ENCODE measurements around the gene MNAT1.

The MNAT1 gene

DNA sequence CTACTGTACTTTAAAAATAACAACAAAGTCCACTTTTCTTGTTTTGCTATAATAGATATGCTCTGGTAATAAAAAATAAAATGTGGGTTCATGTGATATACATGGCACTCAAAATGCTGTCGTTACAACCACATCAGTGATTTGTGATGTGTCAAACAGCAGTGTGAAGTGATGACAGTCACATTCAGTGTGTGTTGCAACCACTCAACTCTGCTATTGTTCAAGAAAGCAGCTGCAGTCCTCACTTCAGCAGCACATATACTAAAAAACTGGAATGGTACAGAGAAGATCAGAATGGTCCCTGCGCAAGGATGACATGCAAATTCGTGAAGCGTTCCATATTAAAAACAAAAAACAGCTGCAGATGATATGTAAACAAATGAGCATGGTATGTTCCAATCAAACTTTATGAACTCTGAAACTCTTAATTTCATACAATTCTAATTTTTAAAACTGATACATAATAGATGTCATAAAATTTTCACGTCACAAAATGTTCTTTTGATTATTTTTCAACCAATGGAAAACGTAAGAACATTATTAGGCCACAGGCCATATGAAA lies 239.6 kb downstream of the MNAT1 start (continued):
- TF ChIP-seq, protein P1, sequence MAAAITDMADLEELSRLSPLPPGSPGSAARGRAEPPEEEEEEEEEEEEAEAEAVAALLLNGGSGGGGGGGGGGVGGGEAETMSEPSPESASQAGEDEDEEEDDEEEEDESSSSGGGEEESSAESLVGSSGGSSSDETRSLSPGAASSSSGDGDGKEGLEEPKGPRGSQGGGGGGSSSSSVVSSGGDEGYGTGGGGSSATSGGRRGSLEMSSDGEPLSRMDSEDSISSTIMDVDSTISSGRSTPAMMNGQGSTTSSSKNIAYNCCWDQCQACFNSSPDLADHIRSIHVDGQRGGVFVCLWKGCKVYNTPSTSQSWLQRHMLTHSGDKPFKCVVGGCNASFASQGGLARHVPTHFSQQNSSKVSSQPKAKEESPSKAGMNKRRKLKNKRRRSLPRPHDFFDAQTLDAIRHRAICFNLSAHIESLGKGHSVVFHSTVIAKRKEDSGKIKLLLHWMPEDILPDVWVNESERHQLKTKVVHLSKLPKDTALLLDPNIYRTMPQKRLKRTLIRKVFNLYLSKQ (tag by site-specific recombination; IDR thresholded peaks at IDR 0.05; ENCODE audit: borderline replicate concordance) = no peak
- TF ChIP-seq ZBTB17 (tag by site-specific recombination; IDR thresholded peaks at IDR 0.05) (no peak), ZNF596 (tag by site-specific recombination; IDR thresholded peaks at IDR 0.05) (no peak), ZNF423 (tag by site-specific recombination; IDR thresholded peaks at IDR 0.05) (no peak), ZNF639 (tag by site-specific recombination; IDR thresholded peaks at IDR 0.05) (no peak), PRDM10 (tag by site-specific recombination; IDR thresholded peaks at IDR 0.05) (no peak), ZNF433 (tag by site-specific recombination; IDR thresholded peaks at IDR 0.05; ENCODE audit: low read depth) (no peak), EGR2 (tag by site-specific recombination; IDR thresholded peaks at IDR 0.05; ENCODE audit: low read depth) (no peak)

DNA sequence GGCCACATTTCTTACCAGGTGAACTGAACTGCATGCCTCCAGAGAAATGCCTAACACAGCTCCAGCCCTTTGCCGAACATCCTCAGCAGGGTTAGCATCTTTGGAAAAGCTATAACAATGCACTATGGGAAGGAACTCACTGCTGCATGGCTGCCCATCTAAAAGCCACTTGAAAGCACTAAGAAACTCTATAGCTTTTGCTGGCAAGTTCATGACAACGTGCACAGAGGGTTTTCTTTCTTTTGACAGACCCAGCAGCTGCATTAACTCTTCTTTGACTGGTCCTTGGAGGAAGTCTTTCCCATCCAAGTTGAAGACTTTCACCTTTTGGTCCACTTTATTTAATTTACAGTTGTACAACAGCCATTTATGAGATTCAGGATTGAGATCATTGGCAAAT lies 241.0 kb downstream of the MNAT1 start:
- TF ChIP-seq ZBTB10 (tag by site-specific recombination; IDR thresholded peaks at IDR 0.05) = no peak
- no peaks in the 10 kb centered on the region for H3K9me3 ChIP-seq (ENCODE audit: control insufficient read depth, insufficient read depth, low read depth, low read length)
- H3K4me3 ChIP-seq (ENCODE audit: low read depth, low read length) = no peak overlapping the region
- no peak overlapping the region for H3K27ac ChIP-seq (ENCODE audit: extremely low read depth, low read depth, low read length)
- H3K4me1 ChIP-seq (ENCODE audit: control insufficient read depth, insufficient read depth, low read length) = no peaks in the 10 kb centered on the region
- ChIA-PET CTCF (no interaction called here), POLR2A (no interaction called here)
- H3K36me3 ChIP-seq (ENCODE audit: control insufficient read depth in 2 of 2, insufficient read depth in 1 of 2, low read length in 2 of 2) = peaks cover 16 to 59% of the 10 kb centered on the region in 2 experiments; a peak in 2 of 3 replicates

GRCh38 chr14:60977847-60978246 lies 243.3 kb downstream of the MNAT1 start:
- no peak overlapping the region for H3K27ac ChIP-seq (ENCODE audit: extremely low read depth, low read depth, low read length)
- TF ChIP-seq ZNF571 (tag by site-specific recombination; IDR thresholded peaks at IDR 0.05) = no peak
- TF ChIP-seq ZNF561 (tag by site-specific recombination; IDR thresholded peaks at IDR 0.05; ENCODE audit: borderline replicate concordance) = no peak
- no peak for TF ChIP-seq ZSCAN30 (tag by site-specific recombination; IDR thresholded peaks at IDR 0.05)
- TF ChIP-seq OSR2 (tag by site-specific recombination; IDR thresholded peaks at IDR 0.05) = no peak
- no peak for TF ChIP-seq SP7 (tag by site-specific recombination; IDR thresholded peaks at IDR 0.05)
- TF ChIP-seq ZNF157 (tag by site-specific recombination; IDR thresholded peaks at IDR 0.05) = no peak
- no peak for TF ChIP-seq ZNF404 (tag by site-specific recombination; IDR thresholded peaks at IDR 0.05)
- no peak for TF ChIP-seq ZNF501 (tag by site-specific recombination; IDR thresholded peaks at IDR 0.05)
- TF ChIP-seq ZNF140 (tag by site-specific recombination; IDR thresholded peaks at IDR 0.05) = no peak
- CTCF ChIA-PET = no interaction called here
- no peak overlapping the region for H3K4me3 ChIP-seq (ENCODE audit: low read depth, low read length)
- POLR2A ChIA-PET = no interaction called here
- H3K9me3 ChIP-seq (ENCODE audit: control insufficient read depth, insufficient read depth, low read depth, low read length) = no peaks in the 10 kb centered on the region
- H3K36me3 ChIP-seq (ENCODE audit: control insufficient read depth in 2 of 2, insufficient read depth in 1 of 2, low read length in 2 of 2) = peaks cover 13 to 59% of the 10 kb centered on the region in 2 experiments; a peak in 2 of 3 replicates
- peaks cover 4% of the 10 kb centered on the region; the same call in 1 of the 2 replicates for H3K4me1 ChIP-seq (ENCODE audit: control insufficient read depth, insufficient read depth, low read length)

Measured in HEK293 (cell line).